GM23338 (cell line): ENCODE measurements around the gene APCDD1L. TPM values are rescaled to one million over a fixed set of nuclear protein-coding genes. Genes with fewer than 3 reads are reported as not detected.

ENCODE experiments used
- ATAC-seq: fragments of 200-7000 bp; cut with Tn5 transposase; 3 replicates; pipeline ENCODE4 v1.9.1; 2020
- DNase-seq: peaks from one replicate; pipeline ENCODE4 v3.0.0-alpha.2; 2015; ENCODE audit warnings: low spot score
- H2AFZ ChIP-seq: fragments of 200-600 bp; sonication (generic); 2 replicates; pipeline ENCODE4 v1.8.0; 2016; ENCODE audit warnings: antibody characterized with exemption, mild to moderate bottlenecking, moderate library complexity
- H3F3A ChIP-seq: fragments of 200-600 bp; sonication (generic); replicated peaks from 2 replicates; pipeline ENCODE4 v1.8.0; 2017; ENCODE audit warnings: antibody characterized with exemption, mixed run types, low read depth
- H3K27ac ChIP-seq: fragments of 200-600 bp; sonication (generic); 2 replicates; pipeline ENCODE4 v1.6.1; 2016; ENCODE audit warnings: low read depth
- H3K27me3 ChIP-seq: fragments of 200-600 bp; sonication (generic); 2 replicates; pipeline ENCODE4 v1.8.0; 2016; ENCODE audit warnings: mild to moderate bottlenecking, mixed run types, moderate library complexity; ENCODE audit not compliant: insufficient read depth
- H3K36me3 ChIP-seq: fragments of 200-600 bp; sonication (generic); 2 replicates; pipeline ENCODE4 v1.8.0; 2016; ENCODE audit warnings: mild to moderate bottlenecking; ENCODE audit not compliant: insufficient read depth
- H3K4me1 ChIP-seq: fragments of 200-600 bp; sonication (generic); 2 replicates; pipeline ENCODE4 v1.8.0; 2016; ENCODE audit warnings: mild to moderate bottlenecking, moderate library complexity; ENCODE audit not compliant: insufficient read depth
- H3K4me2 ChIP-seq: fragments of 200-600 bp; sonication (generic); 2 replicates; pipeline ENCODE4 v1.7.1; 2017; ENCODE audit warnings: mixed run types
- H3K4me3 ChIP-seq: fragments of 200-600 bp; sonication (generic); 2 replicates; pipeline ENCODE4 v1.6.1; 2016; ENCODE audit warnings: mixed run types
- H3K79me2 ChIP-seq: fragments of 200-600 bp; sonication (generic); replicated peaks from 2 replicates; pipeline ENCODE4 v1.8.0; 2017; ENCODE audit warnings: mild to moderate bottlenecking; ENCODE audit not compliant: insufficient read depth
- H3K9me2 ChIP-seq: fragments of 200-600 bp; sonication (generic); 2 replicates; pipeline ENCODE4 v1.8.0; 2017; ENCODE audit not compliant: insufficient read depth
- H4K20me1 ChIP-seq: fragments of 200-600 bp; sonication (generic); replicated peaks from 2 replicates; pipeline ENCODE4 v1.8.0; 2017; ENCODE audit warnings: mild to moderate bottlenecking; ENCODE audit not compliant: insufficient read depth
- H3K27ac Mint-ChIP-seq: 2 replicates; pipeline ENCODE4 v1.8.0; 2020; ENCODE audit warnings: inconsistent platforms, mild to moderate bottlenecking, moderate library complexity, mixed read lengths
- H3K27me3 Mint-ChIP-seq: 3 replicates; pipeline ENCODE4 v1.8.0; 2022; ENCODE audit warnings: low read depth, mild to moderate bottlenecking, moderate library complexity, mixed read lengths, inconsistent platforms; ENCODE audit not compliant: insufficient read depth, poor library complexity
- H3K36me3 Mint-ChIP-seq: 3 replicates; pipeline ENCODE4 v1.8.0; 2021; ENCODE audit warnings: low read depth, mild to moderate bottlenecking, inconsistent platforms, moderate library complexity, mixed read lengths
- H3K4me1 Mint-ChIP-seq: 3 replicates; pipeline ENCODE4 v1.8.0; 2020; ENCODE audit warnings: mild to moderate bottlenecking, inconsistent platforms, mixed read lengths
- H3K4me3 Mint-ChIP-seq: 3 replicates; pipeline ENCODE4 v1.8.0; 2021; ENCODE audit warnings: moderate library complexity, mild to moderate bottlenecking, inconsistent platforms, mixed read lengths
- H3K9me3 Mint-ChIP-seq: 3 replicates; pipeline ENCODE4 v1.8.0; 2020; ENCODE audit warnings: moderate library complexity, mild to moderate bottlenecking, inconsistent platforms, mixed read lengths
- CREB1 ChIP-seq: fragments of 250-450 bp; sonication (Bioruptor Pico); IDR thresholded peaks from 2 replicates; pipeline ENCODE4 v1.5.0; 2020; ENCODE audit warnings: low read depth, mild to moderate bottlenecking, moderate library complexity
- EZH2 ChIP-seq: fragments of 200-600 bp; sonication (generic); IDR thresholded peaks from one replicate; pipeline ENCODE4 v1.8.0; 2017; ENCODE audit warnings: antibody characterized with exemption, mild to moderate bottlenecking, low read depth; ENCODE audit not compliant: unreplicated experiment
- NANOG ChIP-seq: IDR thresholded peaks from 2 replicates; pipeline ENCODE4 v1.6.1; 2016; ENCODE audit warnings: antibody characterized with exemption, borderline replicate concordance
- POLR2AphosphoS5 ChIP-seq: IDR thresholded peaks from 2 replicates; pipeline ENCODE4 v1.6.1; 2016; ENCODE audit warnings: antibody characterized with exemption, low read depth
- REST ChIP-seq: IDR thresholded peaks from one replicate; pipeline ENCODE4 v1.6.1; 2018; ENCODE audit warnings: antibody characterized with exemption; ENCODE audit not compliant: unreplicated experiment
- STAT1 ChIP-seq: IDR thresholded peaks from one replicate; pipeline ENCODE4 v1.6.1; 2016; ENCODE audit warnings: antibody characterized with exemption; ENCODE audit not compliant: unreplicated experiment
- ZNF114 ChIP-seq: fragments of 250-450 bp; sonication (Bioruptor Pico); IDR thresholded peaks from 2 replicates; pipeline ENCODE4 v1.5.0; 2020; ENCODE audit warnings: mild to moderate bottlenecking, moderate library complexity
- ZNF331 ChIP-seq: fragments of 250-450 bp; sonication (Bioruptor Pico); IDR thresholded peaks from 2 replicates; pipeline ENCODE4 v1.5.0; 2020; ENCODE audit warnings: low read depth, mild to moderate bottlenecking, moderate library complexity
- ZNF462 ChIP-seq: fragments of 250-450 bp; sonication (Bioruptor Pico); IDR thresholded peaks from 2 replicates; pipeline ENCODE4 v1.5.0; 2020; ENCODE audit warnings: mild to moderate bottlenecking, moderate library complexity
- polyA plus RNA-seq: library from polyadenylated mRNA; unstranded; fragments of >200 nt; fragmentation: Nextera tagmentation; extraction: Ambion mirVana; gene quantifications from 2 replicates; pipeline ENCODE4 v1.2.1, GENCODE V29; 2016
- total RNA-seq: library from RNA; depleted of rRNA; stranded (reverse); fragments of >200 nt; shearing (Covaris generic); gene quantifications from 2 replicates; pipeline ENCODE4 v1.2.3, GENCODE V29; 2014
- TF ChIP-seq, protein P1 (sequence below), 2 experiments: fragments of 200-600 bp in 1 of 2; sonication (generic) in 1 of 2; conservative IDR thresholded peaks; 2 replicates each; pipeline versions ENCODE4 v1.5.1 to v1.6.1; 2016 to 2017; ENCODE audit warnings: antibody characterized with exemption in 2 of 2, low read depth in 2 of 2, mild to moderate bottlenecking in 2 of 2, moderate library complexity in 1 of 2
- TF ChIP-seq, protein P2 (sequence below): IDR thresholded peaks from 2 replicates; pipeline ENCODE4 v1.6.1; 2016; ENCODE audit warnings: antibody characterized with exemption

APCDD1L gene
- total and polyA plus RNA-seq, 2 experiments from 2014 or later, result 1.8 to 4.6 TPM

DNA sequence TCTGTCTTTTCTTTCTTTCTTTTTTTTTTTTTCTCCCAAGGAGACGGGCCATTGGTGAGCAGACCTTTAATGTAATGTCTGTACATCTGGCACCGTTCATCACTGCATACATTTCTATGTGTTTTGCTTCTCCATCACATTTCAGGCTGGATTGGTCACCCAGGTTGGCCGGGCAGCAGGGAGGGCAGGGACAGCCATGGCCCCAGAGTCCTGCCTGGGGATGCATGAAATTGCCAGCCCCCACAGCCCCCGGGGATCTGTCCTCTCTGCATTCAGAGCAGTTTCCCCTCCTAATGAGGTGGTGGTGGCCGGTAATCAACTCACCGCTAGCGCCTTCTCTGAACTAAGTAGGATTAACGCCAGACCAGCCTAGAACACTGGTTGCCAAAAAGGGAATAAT is 50.4 kb downstream of the APCDD1L start (continued):
- no peak for TF ChIP-seq ZNF462
- TF ChIP-seq, protein P1, sequence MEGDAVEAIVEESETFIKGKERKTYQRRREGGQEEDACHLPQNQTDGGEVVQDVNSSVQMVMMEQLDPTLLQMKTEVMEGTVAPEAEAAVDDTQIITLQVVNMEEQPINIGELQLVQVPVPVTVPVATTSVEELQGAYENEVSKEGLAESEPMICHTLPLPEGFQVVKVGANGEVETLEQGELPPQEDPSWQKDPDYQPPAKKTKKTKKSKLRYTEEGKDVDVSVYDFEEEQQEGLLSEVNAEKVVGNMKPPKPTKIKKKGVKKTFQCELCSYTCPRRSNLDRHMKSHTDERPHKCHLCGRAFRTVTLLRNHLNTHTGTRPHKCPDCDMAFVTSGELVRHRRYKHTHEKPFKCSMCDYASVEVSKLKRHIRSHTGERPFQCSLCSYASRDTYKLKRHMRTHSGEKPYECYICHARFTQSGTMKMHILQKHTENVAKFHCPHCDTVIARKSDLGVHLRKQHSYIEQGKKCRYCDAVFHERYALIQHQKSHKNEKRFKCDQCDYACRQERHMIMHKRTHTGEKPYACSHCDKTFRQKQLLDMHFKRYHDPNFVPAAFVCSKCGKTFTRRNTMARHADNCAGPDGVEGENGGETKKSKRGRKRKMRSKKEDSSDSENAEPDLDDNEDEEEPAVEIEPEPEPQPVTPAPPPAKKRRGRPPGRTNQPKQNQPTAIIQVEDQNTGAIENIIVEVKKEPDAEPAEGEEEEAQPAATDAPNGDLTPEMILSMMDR (conservative IDR thresholded peaks at IDR 0.05; ENCODE audit: low read depth in 2 of 2), result no peak

DNA sequence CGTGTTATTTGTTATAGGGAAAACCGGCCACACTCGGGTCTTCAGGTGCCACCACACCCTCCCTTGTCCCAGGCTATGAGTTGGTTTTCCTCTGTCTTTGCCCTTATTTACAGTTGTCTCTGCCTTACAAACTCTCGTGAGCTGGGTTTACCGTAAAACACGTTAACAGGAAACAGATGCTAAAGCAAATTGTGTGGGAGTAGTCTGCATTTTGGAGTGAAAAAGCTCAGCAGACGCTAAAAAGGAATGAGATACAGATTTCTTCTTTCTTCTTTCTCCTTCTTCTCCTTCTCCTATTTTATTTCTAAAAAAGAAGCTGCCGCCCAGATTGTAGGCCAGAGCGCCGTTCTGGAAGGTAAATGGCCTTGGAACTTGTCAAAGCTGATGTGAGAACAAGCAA is 51.9 kb downstream of the APCDD1L start:
- DNase-seq, result no peak
- Histone ChIP-seq H3K27me3 (no peaks in the 10 kb centered on the region), H4K20me1 (no peaks in the 10 kb centered on the region), H3K9me2 (no peaks in the 10 kb centered on the region), H3K27ac (no peak overlapping the region), H3F3A (no peaks in the 10 kb centered on the region), H3K4me1 (no peaks in the 10 kb centered on the region), H3K79me2 (no peaks in the 10 kb centered on the region), H3K36me3 (no peaks in the 10 kb centered on the region), H3K4me3 (no peak overlapping the region), H3K4me2 (no peak overlapping the region), H2AFZ (no peak overlapping the region)
- Mint-ChIP-seq H3K9me3 (peaks cover 8% of the 10 kb centered on the region; the same call in 1 of the 3 replicates), H3K4me1 (peaks cover 10% of the 10 kb centered on the region), H3K27ac (no peak overlapping the region), H3K27me3 (peaks cover 22% of the 10 kb centered on the region), H3K36me3 (peaks cover 10% of the 10 kb centered on the region; the same call in 2 of the 3 replicates), H3K4me3 (no peak overlapping the region)
- no peak for ATAC-seq
- TF ChIP-seq EZH2, result no peak
- no peak for TF ChIP-seq REST
- TF ChIP-seq, protein P2, sequence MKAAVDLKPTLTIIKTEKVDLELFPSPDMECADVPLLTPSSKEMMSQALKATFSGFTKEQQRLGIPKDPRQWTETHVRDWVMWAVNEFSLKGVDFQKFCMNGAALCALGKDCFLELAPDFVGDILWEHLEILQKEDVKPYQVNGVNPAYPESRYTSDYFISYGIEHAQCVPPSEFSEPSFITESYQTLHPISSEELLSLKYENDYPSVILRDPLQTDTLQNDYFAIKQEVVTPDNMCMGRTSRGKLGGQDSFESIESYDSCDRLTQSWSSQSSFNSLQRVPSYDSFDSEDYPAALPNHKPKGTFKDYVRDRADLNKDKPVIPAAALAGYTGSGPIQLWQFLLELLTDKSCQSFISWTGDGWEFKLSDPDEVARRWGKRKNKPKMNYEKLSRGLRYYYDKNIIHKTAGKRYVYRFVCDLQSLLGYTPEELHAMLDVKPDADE, result no peak
- TF ChIP-seq POLR2AphosphoS5, result no peak
- TF ChIP-seq STAT1, result no peak
- TF ChIP-seq ZNF331 (CRISPR knock-in tag), result no peak
- no peak for TF ChIP-seq NANOG
- TF ChIP-seq, protein P1 (conservative IDR thresholded peaks at IDR 0.05; ENCODE audit: low read depth in 2 of 2), result no peak
- no peak for TF ChIP-seq ZNF114
- TF ChIP-seq CREB1 (CRISPR knock-in tag), result no peak
